Muscle of back (tissue), 11 donors: ENCODE data around the gene DYRK1B. TPM values are rescaled to one million over a fixed set of nuclear protein-coding genes. Genes with fewer than 3 reads are reported as not detected.

ENCODE experiments used
- DNase-seq, 3 donors: peaks; one replicate each; pipeline versions ENCODE4 v3.0.0 to v3.0.0-alpha.2; 2013
- polyA plus RNA-seq, 10 donors: library from polyadenylated mRNA; unstranded; fragments of 120-200 nt; gene quantifications; one replicate each; pipeline ENCODE4 v1.2.1, GENCODE V29; 2013; ENCODE audit not compliant: insufficient read length in 10 of 10

DYRK1B gene
- polyA plus RNA-seq, 10 donors = 31.5 to 54.4 (median 44.4) TPM

DNA sequence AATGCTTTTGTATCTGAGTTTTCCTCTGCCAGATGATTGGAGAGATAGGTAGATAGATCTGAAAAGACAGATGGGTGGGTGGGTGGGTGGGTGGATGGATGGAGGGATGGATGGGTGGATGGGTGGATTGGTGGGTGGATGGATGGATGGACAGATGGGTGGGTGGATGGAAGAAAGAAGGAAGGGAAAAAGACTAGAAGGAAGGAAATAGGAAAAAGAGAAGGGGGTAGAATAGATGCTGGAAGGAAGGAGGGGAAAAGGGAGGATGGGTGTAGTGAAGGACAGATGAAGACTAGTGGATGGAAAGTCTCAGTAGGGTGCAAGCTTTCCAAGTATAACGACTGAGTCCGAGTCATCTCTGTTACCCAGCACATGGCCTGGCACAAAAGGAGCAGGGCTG lies 31.2 kb upstream of the DYRK1B start:
- DNase-seq = no peak

- no peak for DNase-seq
These were observed 30.2 kb upstream of the DYRK1B start for GRCh38 chr19:39864118-39864517.

GRCh38 chr19:39858541-39858940 lies 24.6 kb upstream of the DYRK1B start:
- DNase-seq = peak in 1 of 3 donors; percentile 73

DNA sequence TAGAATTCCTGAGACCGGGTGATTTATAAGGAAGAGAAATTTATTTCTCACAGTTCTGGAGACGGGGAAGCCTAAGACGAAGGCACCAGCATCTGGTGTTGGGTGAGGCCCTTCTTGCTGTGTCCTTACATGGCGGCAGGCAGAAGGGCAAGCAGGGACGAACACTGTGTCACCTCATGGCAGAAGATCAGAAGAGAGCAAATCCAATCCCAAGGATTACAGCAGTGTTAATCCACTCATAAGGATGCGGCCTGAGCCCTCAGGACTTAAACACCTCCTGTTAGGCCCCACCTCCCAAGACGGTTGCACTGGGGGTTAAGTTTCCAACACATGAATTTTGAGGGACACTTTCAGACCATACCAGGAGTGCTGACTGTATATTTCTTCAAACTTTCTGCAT lies 18.9 kb upstream of the DYRK1B start:
- no peak for DNase-seq

- DNase-seq = no peak
These were observed 16.9 kb upstream of the DYRK1B start for GRCh38 chr19:39850892-39851291.

GRCh38 chr19:39848392-39848791 lies 14.4 kb upstream of the DYRK1B start:
- DNase-seq = no peak

- DNase-seq = no peak
These were observed 13.6 kb upstream of the DYRK1B start for GRCh38 chr19:39847525-39847924.

GRCh38 chr19:39846678-39847486 lies 12.9 kb upstream of the DYRK1B start:
- DNase-seq = peak in 1 of 3 donors; percentile 39

DNA sequence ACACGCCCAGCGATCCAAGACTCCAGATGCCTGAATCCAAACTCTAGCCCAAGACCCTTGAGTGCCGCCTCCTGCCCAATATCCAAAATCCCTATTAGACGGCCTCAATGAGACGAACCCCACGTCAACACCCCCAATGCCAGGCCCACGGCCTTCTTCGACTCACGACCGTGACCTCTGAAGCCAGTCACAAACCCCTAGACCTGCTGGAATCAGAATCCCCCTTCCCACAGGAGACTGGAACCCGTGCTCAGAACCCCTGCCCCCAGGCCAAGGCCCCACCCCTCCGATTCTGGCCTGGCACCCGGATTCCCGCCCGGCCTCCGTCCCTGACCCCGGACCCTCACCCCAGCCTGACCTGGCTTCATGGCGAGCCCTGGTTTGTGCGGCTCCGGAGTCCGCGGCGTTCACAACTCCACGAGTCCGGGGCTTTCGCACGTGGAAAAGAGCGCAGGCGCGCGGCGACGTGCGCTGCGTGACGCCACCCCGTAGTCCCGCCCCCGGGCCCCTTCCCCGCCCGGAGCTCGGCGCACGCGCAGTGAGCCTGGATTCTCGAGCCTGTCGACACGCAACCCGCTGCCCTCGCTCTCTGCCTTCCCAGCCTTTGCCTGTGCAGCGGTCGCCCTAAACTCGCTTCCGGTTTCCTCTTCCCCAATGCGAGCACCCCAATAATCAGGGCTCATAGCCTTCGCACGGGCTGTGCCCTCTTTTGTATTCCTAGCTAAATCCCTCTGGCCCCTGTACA lies 12.1 kb upstream of the DYRK1B start, which contains the start of gene FBL:
Gene FBL (minus strand): TSS at position 447 of the 745 bp plus-strand sequence. CDS start 79 bp downstream, at position 368.
- peak; percentile 91 to 97 (median 96) for DNase-seq

DNA sequence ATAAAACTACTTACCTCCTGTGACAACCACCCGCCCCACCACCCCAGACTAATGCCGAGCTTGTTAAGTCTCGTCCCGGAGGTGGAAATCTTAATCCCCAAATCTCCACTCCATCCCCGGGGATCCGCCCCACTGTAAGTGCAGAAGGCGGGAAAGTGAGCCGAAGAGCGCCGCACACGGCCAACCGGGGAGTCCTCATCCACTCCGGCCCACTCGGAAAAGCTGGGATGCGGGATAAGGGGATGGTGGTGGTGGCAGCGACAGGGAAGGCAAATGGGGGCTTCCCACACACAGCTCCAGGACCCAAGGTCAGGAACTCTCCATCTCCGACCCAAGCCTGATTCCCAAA lies 11.6 kb upstream of the DYRK1B start:
- DNase-seq = peak in 1 of 3 donors; percentile 36

GRCh38 chr19:39845172-39845571 lies 11.2 kb upstream of the DYRK1B start:
- no peak for DNase-seq

DNA sequence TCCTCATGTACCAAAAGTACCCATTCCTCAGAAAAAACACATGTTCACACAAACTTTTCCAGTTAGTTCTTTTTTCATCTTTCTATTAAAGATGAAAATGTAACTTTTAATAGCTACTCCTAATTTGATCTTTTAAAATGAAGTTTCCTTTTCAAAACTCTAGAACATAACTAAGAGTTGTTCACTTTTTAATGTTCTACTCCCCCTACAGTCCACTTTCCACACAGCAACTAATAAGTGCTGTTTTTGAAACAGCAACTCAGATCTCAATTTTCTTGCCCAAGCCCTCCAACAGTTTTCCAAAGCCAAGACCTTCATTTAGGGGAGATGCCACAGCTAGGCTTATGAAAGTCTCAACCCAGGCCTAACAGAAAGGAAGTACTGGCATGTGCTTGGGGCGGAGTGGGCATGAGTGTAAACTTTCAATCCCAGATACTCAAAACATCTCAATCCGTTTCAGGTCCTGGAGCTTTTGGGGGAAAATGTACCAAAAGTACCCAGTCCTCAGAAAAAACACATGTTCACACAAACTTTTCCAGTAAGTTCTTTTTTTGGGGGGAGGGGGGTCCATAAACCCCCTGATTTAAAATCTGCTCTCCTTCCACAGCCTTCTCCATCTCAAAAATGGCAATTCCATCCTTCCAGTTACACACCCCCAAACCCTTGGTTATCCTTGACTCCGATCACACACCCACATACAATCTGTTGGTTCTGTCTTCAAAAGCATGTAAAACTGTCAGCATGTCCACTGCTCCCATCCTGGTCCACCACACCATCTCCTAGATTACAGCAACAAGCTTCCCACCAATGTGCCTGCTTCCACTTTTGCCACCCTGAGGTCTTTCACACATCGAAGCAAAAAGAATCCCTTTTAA lies 10.2 kb upstream of the DYRK1B start:
- peak; percentile 32 to 68 (median 33) for DNase-seq

GRCh38 chr19:39842693-39843435 lies 8.9 kb upstream of the DYRK1B start:
- no peak for DNase-seq

GRCh38 chr19:39841041-39841440 lies 7.1 kb upstream of the DYRK1B start:
- no peak for DNase-seq

GRCh38 chr19:39840492-39840891 lies 6.5 kb upstream of the DYRK1B start:
- DNase-seq = no peak

DNA sequence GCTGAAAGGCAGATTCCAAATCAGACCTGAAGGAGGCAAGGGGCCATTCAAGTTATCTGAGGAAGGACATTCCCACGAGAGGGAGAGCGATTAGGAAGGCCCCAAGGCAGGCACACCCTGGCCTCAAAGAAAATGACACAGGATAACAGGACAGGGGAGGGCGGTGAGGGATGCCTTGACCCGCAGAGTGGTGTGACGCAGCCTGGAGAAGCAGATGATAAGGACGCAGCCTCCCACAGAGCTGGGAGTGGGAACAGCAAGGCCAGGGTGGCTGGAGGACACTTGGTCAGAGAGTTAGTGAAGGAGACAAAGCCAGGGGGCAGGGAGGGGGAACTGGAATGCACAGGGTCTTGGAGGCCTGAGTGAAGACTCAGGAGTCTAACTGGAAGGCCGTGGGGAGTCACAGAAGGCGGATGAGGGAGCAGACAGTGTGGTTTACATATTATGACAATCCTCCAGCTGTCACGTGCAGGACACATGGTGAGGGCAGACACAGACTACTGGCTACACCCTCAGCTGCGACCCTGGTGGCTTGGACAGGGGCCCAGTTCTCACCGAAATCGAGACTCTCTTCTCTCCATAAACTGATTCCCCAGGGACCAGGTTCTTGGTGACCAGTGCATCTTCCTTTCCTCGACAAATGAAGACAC lies 5.8 kb upstream of the DYRK1B start:
- DNase-seq = peak in 2 of 3 donors; percentile 17 to 21

DNA sequence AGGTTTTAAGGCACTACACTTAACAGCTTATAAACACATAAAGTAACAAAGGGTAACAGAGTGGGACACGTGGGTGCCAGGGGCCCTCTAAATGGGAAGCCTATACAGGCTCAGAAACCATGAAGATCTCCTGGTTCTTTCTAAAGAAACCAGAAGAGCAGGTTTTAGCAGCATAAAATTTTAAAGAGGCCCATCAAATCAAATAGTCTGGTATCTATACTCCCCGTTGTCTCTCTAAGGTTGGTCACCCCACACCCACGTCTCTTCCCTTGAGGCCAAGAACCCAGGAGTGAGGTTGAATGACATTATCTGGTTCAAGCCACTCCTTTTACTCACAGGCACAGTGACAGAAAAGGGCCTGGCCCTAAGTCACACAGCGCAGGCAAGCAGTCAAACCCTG lies 4.6 kb upstream of the DYRK1B start:
- DNase-seq = no peak

DNA sequence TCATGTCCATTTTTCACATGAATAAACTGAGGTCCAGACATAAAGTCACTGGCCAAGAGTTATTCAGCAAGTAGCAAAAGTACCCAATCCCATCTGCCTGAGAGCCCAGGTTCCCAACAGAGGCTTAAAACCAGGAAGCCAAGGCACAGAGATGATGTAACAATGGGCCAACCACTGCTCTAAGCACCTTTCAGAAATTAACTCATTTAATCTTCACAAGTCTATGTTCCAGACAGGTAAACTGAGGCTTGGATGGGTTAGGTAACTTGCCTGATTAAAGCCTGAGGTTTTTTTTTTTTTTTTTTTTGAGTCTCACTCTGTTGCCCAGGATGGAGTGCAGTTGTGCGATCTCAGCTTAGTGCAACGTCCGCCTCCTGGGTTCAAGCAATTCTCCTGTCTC lies 4.0 kb upstream of the DYRK1B start:
- DNase-seq = no peak

DNA sequence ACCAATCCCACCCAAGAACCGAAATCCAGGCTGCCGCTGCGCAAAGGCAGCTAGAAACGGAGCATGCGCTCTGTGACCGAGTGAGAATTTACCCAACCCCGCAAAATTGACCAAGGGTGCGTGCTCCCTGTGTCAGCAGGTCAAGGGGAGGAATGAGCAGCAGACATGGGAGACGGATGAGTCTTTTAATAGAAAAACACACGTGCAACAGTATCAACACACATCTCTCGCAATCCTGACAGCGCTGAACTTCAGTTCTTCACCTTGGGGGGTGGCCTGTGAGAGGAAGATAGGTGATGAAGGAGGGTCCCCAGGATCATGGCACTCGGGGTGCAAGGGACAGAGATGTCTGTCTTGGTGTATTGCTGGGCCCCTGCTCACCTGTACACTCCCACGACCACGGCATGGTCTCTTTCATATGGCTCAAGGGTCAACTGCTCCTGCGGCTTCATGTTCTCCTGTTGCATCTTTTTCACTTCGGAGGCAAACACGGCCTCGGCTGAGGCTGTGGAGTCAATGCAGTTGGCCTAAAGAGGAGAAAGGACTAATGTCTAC lies 402 bp upstream of the DYRK1B start:
- DNase-seq = peak in 1 of 3 donors; percentile 28

- no peak for DNase-seq
These were observed 850 bp downstream of the DYRK1B start for GRCh38 chr19:39833160-39833463.
